PC-3 (cell line): Measurements from ENCODE around the gene PALB2. TPM values are rescaled to one million over a fixed set of nuclear protein-coding genes. Genes with fewer than 3 reads are reported as not detected.

ENCODE experiments used
- ATAC-seq: fragments of 200-7000 bp; cut with Tn5 transposase; 2 replicates; pipeline ENCODE4 v1.9.1; 2020; ENCODE audit warnings: mild to moderate bottlenecking, moderate library complexity
- BruUV-seq: library from RNA; stranded (reverse); fragments of 400-500 nt; replicated peaks from 2 replicates; lab custom pipeline; 2021; lab: Mats Ljungman, UMichigan
- CTCF ChIA-PET: fragments of 300-600 bp; sonication (Branson Sonifier 250); formaldehyde crosslinking; loops from one replicate; lab custom pipeline; 2022; ENCODE audit warnings: antibody characterized with exemption; lab: Charles Lee
- POLR2A ChIA-PET: fragments of 300-600 bp; sonication (Branson Sonifier 250); formaldehyde crosslinking; loops from one replicate; lab custom pipeline; 2022; ENCODE audit warnings: antibody characterized with exemption; ENCODE audit not compliant: unreplicated experiment; lab: Charles Lee
- DNase-seq: peaks from one replicate; pipeline ENCODE4 v3.0.0-alpha.2; 2015
- H2AFZ ChIP-seq: fragments of 300-600 bp; sonication (generic); 2 replicates; pipeline ENCODE4 v1.6.0; 2016; ENCODE audit warnings: antibody characterized with exemption, low read length
- H3F3A ChIP-seq: fragments of 300-600 bp; sonication (generic); one replicate; pipeline ENCODE4 v1.6.0; 2017; ENCODE audit warnings: antibody characterized with exemption, low read length, control low read depth, mild to moderate bottlenecking; ENCODE audit not compliant: unreplicated experiment
- H3K27ac ChIP-seq: fragments of 300-600 bp; sonication (generic); 2 replicates; pipeline ENCODE4 v1.5.1; 2016; ENCODE audit warnings: mild to moderate bottlenecking, low read length
- H3K27me3 ChIP-seq: fragments of 300-600 bp; sonication (generic); 2 replicates; pipeline ENCODE4 v1.6.1; 2016; ENCODE audit warnings: low read length, mixed read lengths
- H3K36me3 ChIP-seq: fragments of 300-600 bp; sonication (generic); 2 replicates; pipeline ENCODE4 v1.6.1; 2016; ENCODE audit warnings: low read depth, mixed run types, low read length, mixed read lengths
- H3K4me1 ChIP-seq: fragments of 300-600 bp; sonication (generic); 2 replicates; pipeline ENCODE4 v1.5.1; 2016; ENCODE audit warnings: low read length; ENCODE audit not compliant: insufficient read depth
- H3K4me2 ChIP-seq: fragments of 300-600 bp; sonication (generic); 2 replicates; pipeline ENCODE4 v1.6.0; 2016; ENCODE audit warnings: low read length
- H3K4me3 ChIP-seq: fragments of 300-600 bp; sonication (generic); 2 replicates; pipeline ENCODE4 v1.5.1; 2016; ENCODE audit warnings: mild to moderate bottlenecking, low read length, mixed read lengths
- H3K79me2 ChIP-seq: fragments of 300-600 bp; sonication (generic); 2 replicates; pipeline ENCODE4 v1.6.1; 2017; ENCODE audit warnings: low read length, mixed read lengths
- H3K9ac ChIP-seq: fragments of 300-600 bp; sonication (generic); 2 replicates; pipeline ENCODE4 v1.6.0; 2016; ENCODE audit warnings: mild to moderate bottlenecking, low read length
- H3K9me2 ChIP-seq: fragments of 300-600 bp; sonication (generic); replicated peaks from 2 replicates; pipeline ENCODE4 v1.6.1; 2016; ENCODE audit warnings: mixed run types, low read length, mixed read lengths
- H3K9me3 ChIP-seq: fragments of 300-600 bp; sonication (generic); 2 replicates; pipeline ENCODE4 v1.6.1; 2016; ENCODE audit warnings: low read length, mixed read lengths
- H4K20me1 ChIP-seq: fragments of 300-600 bp; sonication (generic); 2 replicates; pipeline ENCODE4 v1.6.1; 2016; ENCODE audit warnings: low read length, mixed read lengths
- EZH2 ChIP-seq: fragments of 300-600 bp; sonication (generic); IDR thresholded peaks from one replicate; pipeline ENCODE4 v1.6.1; 2017; ENCODE audit warnings: antibody characterized with exemption, mild to moderate bottlenecking, low read length; ENCODE audit not compliant: unreplicated experiment
- EZH2phosphoT487 ChIP-seq: fragments of 300-600 bp; sonication (generic); IDR thresholded peaks from 2 replicates; pipeline ENCODE4 v1.6.1; 2018; ENCODE audit warnings: mild to moderate bottlenecking, antibody characterized with exemption, low read length, borderline replicate concordance
- intact Hi-C: fragments of 100-400 bp; cut with micrococcal nuclease; formaldehyde crosslinking; loops from 2 replicates; pipeline ENCODE4 v1.9.0; 2023
- total RNA-seq: library from RNA; depleted of rRNA; stranded (reverse); fragments of >200 nt; gene quantifications from 2 replicates; pipeline ENCODE4 v1.2.3, GENCODE V29; 2014
- TF ChIP-seq, protein P1 (sequence below): fragments of 300-600 bp; sonication (generic); conservative IDR thresholded peaks from 2 replicates; pipeline ENCODE4 v1.5.1; 2017; ENCODE audit warnings: antibody characterized with exemption, low read depth, mild to moderate bottlenecking, low read length

Gene PALB2
- total RNA-seq, 1 experiment from 2014 or later = 4.9 TPM

DNA sequence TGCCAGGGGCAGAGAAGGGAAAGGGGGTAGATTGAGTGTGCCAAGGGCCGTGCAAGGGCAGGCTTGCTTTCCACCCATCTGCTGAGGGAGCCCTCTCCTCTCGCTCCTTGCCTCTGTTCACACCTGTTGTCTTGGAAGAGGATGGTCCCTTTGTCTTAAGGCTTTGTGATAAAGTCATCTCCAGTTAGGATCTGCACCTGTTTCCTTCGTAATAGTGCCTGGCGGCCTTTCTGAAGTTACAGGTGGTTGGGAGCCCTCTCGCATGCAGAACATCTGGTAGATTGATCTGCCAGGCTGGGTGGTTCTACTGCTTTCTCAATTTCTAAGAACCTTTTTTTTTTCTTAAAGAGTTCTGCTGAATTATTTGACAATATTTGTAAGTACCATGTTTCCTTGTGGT is 67.3 kb downstream of the PALB2 start:
- H3K4me3 ChIP-seq = no peak overlapping the region
- H3K9me2 ChIP-seq = no peaks in the 10 kb centered on the region
- H3K27ac ChIP-seq = no peak overlapping the region
- BruUV-seq = no TSS peak
- no peak overlapping the region for H3K9ac ChIP-seq
- no peaks in the 10 kb centered on the region for H3K27me3 ChIP-seq
- no peaks in the 10 kb centered on the region for H4K20me1 ChIP-seq
- CTCF ChIA-PET = no interaction called here
- no peaks in the 10 kb centered on the region for H3F3A ChIP-seq
- peaks cover 4% of the 10 kb centered on the region; the same call in 1 of the 2 replicates for H3K36me3 ChIP-seq
- ATAC-seq (no peak), DNase-seq (no peak)
- no peaks in the 10 kb centered on the region for H3K79me2 ChIP-seq
- no peak overlapping the region for H2AFZ ChIP-seq
- POLR2A ChIA-PET = no interaction called here
- intact Hi-C loops = no loop called here
- H3K4me2 ChIP-seq = no peak overlapping the region
- TF ChIP-seq, protein P1, sequence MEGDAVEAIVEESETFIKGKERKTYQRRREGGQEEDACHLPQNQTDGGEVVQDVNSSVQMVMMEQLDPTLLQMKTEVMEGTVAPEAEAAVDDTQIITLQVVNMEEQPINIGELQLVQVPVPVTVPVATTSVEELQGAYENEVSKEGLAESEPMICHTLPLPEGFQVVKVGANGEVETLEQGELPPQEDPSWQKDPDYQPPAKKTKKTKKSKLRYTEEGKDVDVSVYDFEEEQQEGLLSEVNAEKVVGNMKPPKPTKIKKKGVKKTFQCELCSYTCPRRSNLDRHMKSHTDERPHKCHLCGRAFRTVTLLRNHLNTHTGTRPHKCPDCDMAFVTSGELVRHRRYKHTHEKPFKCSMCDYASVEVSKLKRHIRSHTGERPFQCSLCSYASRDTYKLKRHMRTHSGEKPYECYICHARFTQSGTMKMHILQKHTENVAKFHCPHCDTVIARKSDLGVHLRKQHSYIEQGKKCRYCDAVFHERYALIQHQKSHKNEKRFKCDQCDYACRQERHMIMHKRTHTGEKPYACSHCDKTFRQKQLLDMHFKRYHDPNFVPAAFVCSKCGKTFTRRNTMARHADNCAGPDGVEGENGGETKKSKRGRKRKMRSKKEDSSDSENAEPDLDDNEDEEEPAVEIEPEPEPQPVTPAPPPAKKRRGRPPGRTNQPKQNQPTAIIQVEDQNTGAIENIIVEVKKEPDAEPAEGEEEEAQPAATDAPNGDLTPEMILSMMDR = no peak
- no peak for TF ChIP-seq EZH2phosphoT487
- TF ChIP-seq EZH2 = no peak
- H3K9me3 ChIP-seq = no peaks in the 10 kb centered on the region
- no peaks in the 10 kb centered on the region for H3K4me1 ChIP-seq

DNA sequence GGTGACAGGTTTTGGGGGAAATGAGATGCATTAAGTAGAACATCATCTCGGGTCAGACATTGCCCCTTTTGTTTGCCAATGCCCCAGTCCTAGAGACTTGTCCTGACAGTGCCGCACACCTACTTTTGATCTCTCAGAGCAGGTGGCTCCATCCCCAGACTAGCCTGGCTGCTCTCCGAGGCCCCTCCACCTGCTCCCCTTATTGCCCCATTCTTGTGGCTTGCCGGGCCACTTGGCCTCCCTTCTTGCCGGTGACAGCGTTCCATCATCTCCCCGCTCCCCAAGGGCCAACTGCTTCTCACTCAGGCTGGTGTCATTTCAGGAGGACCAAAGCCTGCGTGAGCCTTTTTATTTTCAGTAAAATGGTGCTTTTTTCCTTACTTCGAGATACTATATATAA is 68.7 kb downstream of the PALB2 start:
- intact Hi-C loops = no loop called here
- ATAC-seq (no peak), DNase-seq (no peak)
- Histone ChIP-seq H3K27ac (no peak overlapping the region), H3K9me3 (no peaks in the 10 kb centered on the region), H3K4me1 (no peaks in the 10 kb centered on the region), H3K36me3 (peaks cover 4% of the 10 kb centered on the region; the same call in 1 of the 2 replicates), H2AFZ (no peak overlapping the region), H3F3A (no peaks in the 10 kb centered on the region), H3K9me2 (no peaks in the 10 kb centered on the region), H3K27me3 (no peaks in the 10 kb centered on the region), H4K20me1 (no peaks in the 10 kb centered on the region), H3K4me3 (no peak overlapping the region), H3K79me2 (no peaks in the 10 kb centered on the region), H3K4me2 (no peak overlapping the region), H3K9ac (no peak overlapping the region)
- BruUV-seq = no TSS peak
- ChIA-PET CTCF (no interaction called here), POLR2A (no interaction called here)
- TF ChIP-seq, protein P1 = no peak
- TF ChIP-seq EZH2 = no peak
- TF ChIP-seq EZH2phosphoT487 = no peak

DNA sequence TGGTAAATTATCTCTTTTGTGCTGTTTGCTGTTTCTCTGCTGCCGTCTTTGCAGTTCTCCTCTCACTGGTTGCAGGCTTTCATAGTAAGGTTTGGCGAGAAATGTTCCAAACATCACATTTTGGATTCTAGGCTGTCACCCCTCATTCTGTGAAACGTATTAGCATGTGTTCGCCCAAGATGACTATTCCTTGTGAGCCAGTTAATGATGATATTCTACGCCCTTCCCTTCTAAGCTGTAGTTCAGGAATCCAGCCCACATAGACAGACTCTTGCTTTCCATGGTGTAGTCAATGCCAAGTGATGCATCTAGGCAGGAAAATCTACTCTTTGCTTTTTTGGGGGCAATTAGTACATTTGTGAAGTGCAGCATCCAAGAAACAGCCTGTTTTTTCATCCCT is 69.2 kb downstream of the PALB2 start:
- no peaks in the 10 kb centered on the region for H3K9me2 ChIP-seq
- H3K27me3 ChIP-seq = no peaks in the 10 kb centered on the region
- ChIA-PET POLR2A (no interaction called here), CTCF (no interaction called here)
- no peaks in the 10 kb centered on the region for H3K4me1 ChIP-seq
- H3K9me3 ChIP-seq = no peaks in the 10 kb centered on the region
- H3K9ac ChIP-seq = no peak overlapping the region
- ATAC-seq = no peak
- TSS peak; percentile 14 for BruUV-seq
- H3K36me3 ChIP-seq = peaks cover 9% of the 10 kb centered on the region; the same call in 1 of the 2 replicates
- no peaks in the 10 kb centered on the region for H3F3A ChIP-seq
- no peak overlapping the region for H3K4me3 ChIP-seq
- H3K79me2 ChIP-seq = no peaks in the 10 kb centered on the region
- no peak overlapping the region for H3K4me2 ChIP-seq
- H2AFZ ChIP-seq = no peak overlapping the region
- intact Hi-C loops = no loop called here
- no peak for TF ChIP-seq EZH2phosphoT487
- TF ChIP-seq, protein P1 = no peak
- no peak for TF ChIP-seq EZH2
- DNase-seq = no peak
- H3K27ac ChIP-seq = no peak overlapping the region
- H4K20me1 ChIP-seq = no peaks in the 10 kb centered on the region
